Ascending aorta (tissue), 2 donors: ENCODE results near the gene PHLDA1. TPM values are rescaled to one million over a fixed set of nuclear protein-coding genes. Genes with fewer than 3 reads are reported as not detected.

Experiments used
- DNase-seq, 2 donors: peaks; one replicate each; pipeline ENCODE4 v3.0.0-alpha.2; 2019; ENCODE audit warnings: low spot score in 2 of 2
- H3K27ac ChIP-seq, 2 donors: fragments of 200-600 bp; sonication (generic); one replicate each; pipeline ENCODE4 v1.5.1; 2016 to 2017; ENCODE audit warnings: mild to moderate bottlenecking in 1 of 2
- H3K27me3 ChIP-seq: fragments of 200-600 bp; sonication (generic); one replicate; pipeline ENCODE4 v1.5.1; 2017
- H3K36me3 ChIP-seq, 2 donors: fragments of 200-600 bp; sonication (generic); one replicate each; pipeline ENCODE4 v1.5.1; 2016
- H3K4me1 ChIP-seq, 2 donors: fragments of 200-600 bp; sonication (generic); one replicate each; pipeline ENCODE4 v1.5.1; 2016 to 2017; ENCODE audit warnings: mild to moderate bottlenecking in 1 of 2
- H3K4me3 ChIP-seq, 2 donors: fragments of 200-600 bp; sonication (generic); one replicate each; pipeline ENCODE4 v1.5.1; 2016 to 2017; ENCODE audit warnings: mild to moderate bottlenecking in 1 of 2
- H3K9me3 ChIP-seq, 2 donors: fragments of 200-600 bp; sonication (generic); one replicate each; pipeline ENCODE4 v1.5.1; 2016
- CTCF ChIP-seq, 3 experiments: fragments of 200-600 bp in 2 of 3; fragments of 450-650 bp in 1 of 3; sonication (generic) in 2 of 3; IDR thresholded peaks; one replicate each; pipeline ENCODE4 v1.5.1; 2016 to 2019; ENCODE audit warnings: antibody characterized with exemption in 3 of 3, mild to moderate bottlenecking in 1 of 3, moderate library complexity in 1 of 3
- intact Hi-C: fragments of 100-400 bp; cut with DNase I; formaldehyde crosslinking; loops from one replicate; pipeline ENCODE4 v1.15.1; 2023
- total RNA-seq: library from RNA; depleted of rRNA; stranded (reverse); fragments of >200 nt; gene quantifications from one replicate; pipeline ENCODE4 v1.1.0, GENCODE V29; 2016

The PHLDA1 gene
- total RNA-seq, 1 donor from 2014 or later = 11.8 TPM

- Histone ChIP-seq H3K4me1 (no peaks in the 10 kb centered on the region), H3K36me3 (peaks cover 32 to 35% of the 10 kb centered on the region in 2 donors), H3K27ac (no peak overlapping the region), H3K9me3 (no peaks in the 10 kb centered on the region), H3K27me3 (no peaks in the 10 kb centered on the region), H3K4me3 (no peak overlapping the region)
- DNase-seq = no peak
- intact Hi-C loops = no loop called here
- no peak for TF ChIP-seq CTCF (IDR thresholded peaks at IDR 0.05)
These were observed 16.2 kb upstream of the PHLDA1 start for GRCh38 chr12:76047742-76048141.

- no peak for DNase-seq
- Histone ChIP-seq H3K27ac (no peak overlapping the region), H3K4me3 (no peak overlapping the region), H3K36me3 (peaks cover 25 to 28% of the 10 kb centered on the region in 2 donors), H3K4me1 (no peaks in the 10 kb centered on the region), H3K27me3 (no peaks in the 10 kb centered on the region), H3K9me3 (no peaks in the 10 kb centered on the region)
- TF ChIP-seq CTCF (IDR thresholded peaks at IDR 0.05) = no peak
- intact Hi-C loops = no loop called here
These were observed 15.5 kb upstream of the PHLDA1 start for GRCh38 chr12:76047060-76047459.

- no peak overlapping the region for H3K4me3 ChIP-seq
- intact Hi-C loops = no loop called here
- TF ChIP-seq CTCF (IDR thresholded peaks at IDR 0.05) = no peak
These were observed 11.8 kb upstream of the PHLDA1 start for GRCh38 chr12:76043377-76043776.

GRCh38 chr12:76042147-76042546, 10.6 kb upstream of the PHLDA1 start:
- H3K9me3 ChIP-seq = no peaks in the 10 kb centered on the region
- intact Hi-C loops = no loop called here
- no peak for TF ChIP-seq CTCF (IDR thresholded peaks at IDR 0.05)

More at GRCh38 chr12:76043377-76043776, 11.8 kb upstream of the PHLDA1 start:
- no peaks in the 10 kb centered on the region for H3K4me1 ChIP-seq
- H3K27ac ChIP-seq = no peak overlapping the region
- H3K9me3 ChIP-seq = no peaks in the 10 kb centered on the region
- no peak for DNase-seq
- H3K27me3 ChIP-seq = no peaks in the 10 kb centered on the region
- H3K36me3 ChIP-seq = peaks cover 0 to 3% of the 10 kb centered on the region in 2 donors

GRCh38 chr12:76041406-76041805, 9.8 kb upstream of the PHLDA1 start:
- H3K36me3 ChIP-seq = no peaks in the 10 kb centered on the region
- no peak for TF ChIP-seq CTCF (IDR thresholded peaks at IDR 0.05)
- H3K9me3 ChIP-seq = no peaks in the 10 kb centered on the region
- intact Hi-C loops = no loop called here
- DNase-seq = no peak
- no peak overlapping the region for H3K4me3 ChIP-seq
- no peaks in the 10 kb centered on the region for H3K4me1 ChIP-seq
- no peaks in the 10 kb centered on the region for H3K27me3 ChIP-seq
- H3K27ac ChIP-seq = no peak overlapping the region

More at GRCh38 chr12:76042147-76042546, 10.6 kb upstream of the PHLDA1 start:
- no peak overlapping the region for H3K4me3 ChIP-seq
- H3K27me3 ChIP-seq = no peaks in the 10 kb centered on the region
- H3K36me3 ChIP-seq = no peaks in the 10 kb centered on the region
- H3K27ac ChIP-seq = no peak overlapping the region
- H3K4me1 ChIP-seq = no peaks in the 10 kb centered on the region
- DNase-seq = no peak

- H3K4me3 ChIP-seq = no peak overlapping the region
- no peak for DNase-seq
- no peak overlapping the region for H3K27ac ChIP-seq
- H3K27me3 ChIP-seq = no peaks in the 10 kb centered on the region
- no peaks in the 10 kb centered on the region for H3K36me3 ChIP-seq
- intact Hi-C loops = no loop called here
- no peak for TF ChIP-seq CTCF (IDR thresholded peaks at IDR 0.05)
- H3K9me3 ChIP-seq = no peaks in the 10 kb centered on the region
- H3K4me1 ChIP-seq = no peaks in the 10 kb centered on the region
These were observed 8.9 kb upstream of the PHLDA1 start for GRCh38 chr12:76040461-76040860.
